Measurements from ENCODE around the gene RASL11B. TPM values are rescaled to one million over a fixed set of nuclear protein-coding genes. Genes with fewer than 3 reads are reported as not detected.

RASL11B gene
- total and polyA plus RNA-seq, 10 of the 15 experiments (the other 5 are each of a cell fraction or from before 2014, with no cell fraction given), result 0.06 to 0.45 (median 0.08) TPM; not detected in 5

GRCh38 chr4:52837716-52838558, 24.2 kb upstream of the RASL11B start:
- WGBS (ENCODE audit: insufficient coverage, insufficient replicate concordance, low lambda C conversion rate, missing lambda C conversion rate), result 50% methylated on average over 7 of the region's 7 CpGs
- H3K4me2 ChIP-seq (ENCODE audit: control insufficient read depth, insufficient read depth), result no peak overlapping the region
- H3K36me3 ChIP-seq (ENCODE audit: control insufficient read depth in 2 of 2, insufficient read depth in 2 of 2, low read length in 1 of 2), result no peaks in the 10 kb centered on the region
- TF ChIP-seq ETV6 (conservative IDR thresholded peaks at IDR 0.05 in 1 of 2, IDR thresholded peaks at IDR 0.05 in 1 of 2; ENCODE audit: borderline replicate concordance in 1 of 2, low read depth in 1 of 2) (no peak), SMC3 (IDR thresholded peaks at IDR 0.05; ENCODE audit: borderline replicate concordance, low read length) (no peak), RELA (IDR thresholded peaks at IDR 0.05; ENCODE audit: borderline replicate concordance, partially characterized antibody) (no peak), KDM1A (IDR thresholded peaks at IDR 0.05; ENCODE audit: borderline replicate concordance) (no peak), NKRF (conservative IDR thresholded peaks at IDR 0.05) (no peak), CREB1 (IDR thresholded peaks at IDR 0.05; ENCODE audit: low read depth) (no peak), EGR1 (IDR thresholded peaks at IDR 0.05; ENCODE audit: borderline replicate concordance in 1 of 2, low read depth in 2 of 2, low read length in 2 of 2) (no peak), SIX5 (IDR thresholded peaks at IDR 0.05; ENCODE audit: low read depth, low read length, severe bottlenecking) (no peak), POLR2A (IDR thresholded peaks at IDR 0.05; ENCODE audit: low read depth, low read length) (no peak), TCF12 (IDR thresholded peaks at IDR 0.05; ENCODE audit: low read depth, low read length) (no peak)
- TF ChIP-seq, protein P1, sequence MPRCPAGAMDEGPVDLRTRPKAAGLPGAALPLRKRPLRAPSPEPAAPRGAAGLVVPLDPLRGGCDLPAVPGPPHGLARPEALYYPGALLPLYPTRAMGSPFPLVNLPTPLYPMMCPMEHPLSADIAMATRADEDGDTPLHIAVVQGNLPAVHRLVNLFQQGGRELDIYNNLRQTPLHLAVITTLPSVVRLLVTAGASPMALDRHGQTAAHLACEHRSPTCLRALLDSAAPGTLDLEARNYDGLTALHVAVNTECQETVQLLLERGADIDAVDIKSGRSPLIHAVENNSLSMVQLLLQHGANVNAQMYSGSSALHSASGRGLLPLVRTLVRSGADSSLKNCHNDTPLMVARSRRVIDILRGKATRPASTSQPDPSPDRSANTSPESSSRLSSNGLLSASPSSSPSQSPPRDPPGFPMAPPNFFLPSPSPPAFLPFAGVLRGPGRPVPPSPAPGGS (IDR thresholded peaks at IDR 0.05; ENCODE audit: borderline replicate concordance, insufficient read depth, low read depth, low read length, poor library complexity, severe bottlenecking), result no peak
- TF ChIP-seq, protein P2, sequence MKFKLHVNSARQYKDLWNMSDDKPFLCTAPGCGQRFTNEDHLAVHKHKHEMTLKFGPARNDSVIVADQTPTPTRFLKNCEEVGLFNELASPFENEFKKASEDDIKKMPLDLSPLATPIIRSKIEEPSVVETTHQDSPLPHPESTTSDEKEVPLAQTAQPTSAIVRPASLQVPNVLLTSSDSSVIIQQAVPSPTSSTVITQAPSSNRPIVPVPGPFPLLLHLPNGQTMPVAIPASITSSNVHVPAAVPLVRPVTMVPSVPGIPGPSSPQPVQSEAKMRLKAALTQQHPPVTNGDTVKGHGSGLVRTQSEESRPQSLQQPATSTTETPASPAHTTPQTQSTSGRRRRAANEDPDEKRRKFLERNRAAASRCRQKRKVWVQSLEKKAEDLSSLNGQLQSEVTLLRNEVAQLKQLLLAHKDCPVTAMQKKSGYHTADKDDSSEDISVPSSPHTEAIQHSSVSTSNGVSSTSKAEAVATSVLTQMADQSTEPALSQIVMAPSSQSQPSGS (IDR thresholded peaks at IDR 0.05; ENCODE audit: low read length), result no peak
- TF ChIP-seq, protein P3, sequence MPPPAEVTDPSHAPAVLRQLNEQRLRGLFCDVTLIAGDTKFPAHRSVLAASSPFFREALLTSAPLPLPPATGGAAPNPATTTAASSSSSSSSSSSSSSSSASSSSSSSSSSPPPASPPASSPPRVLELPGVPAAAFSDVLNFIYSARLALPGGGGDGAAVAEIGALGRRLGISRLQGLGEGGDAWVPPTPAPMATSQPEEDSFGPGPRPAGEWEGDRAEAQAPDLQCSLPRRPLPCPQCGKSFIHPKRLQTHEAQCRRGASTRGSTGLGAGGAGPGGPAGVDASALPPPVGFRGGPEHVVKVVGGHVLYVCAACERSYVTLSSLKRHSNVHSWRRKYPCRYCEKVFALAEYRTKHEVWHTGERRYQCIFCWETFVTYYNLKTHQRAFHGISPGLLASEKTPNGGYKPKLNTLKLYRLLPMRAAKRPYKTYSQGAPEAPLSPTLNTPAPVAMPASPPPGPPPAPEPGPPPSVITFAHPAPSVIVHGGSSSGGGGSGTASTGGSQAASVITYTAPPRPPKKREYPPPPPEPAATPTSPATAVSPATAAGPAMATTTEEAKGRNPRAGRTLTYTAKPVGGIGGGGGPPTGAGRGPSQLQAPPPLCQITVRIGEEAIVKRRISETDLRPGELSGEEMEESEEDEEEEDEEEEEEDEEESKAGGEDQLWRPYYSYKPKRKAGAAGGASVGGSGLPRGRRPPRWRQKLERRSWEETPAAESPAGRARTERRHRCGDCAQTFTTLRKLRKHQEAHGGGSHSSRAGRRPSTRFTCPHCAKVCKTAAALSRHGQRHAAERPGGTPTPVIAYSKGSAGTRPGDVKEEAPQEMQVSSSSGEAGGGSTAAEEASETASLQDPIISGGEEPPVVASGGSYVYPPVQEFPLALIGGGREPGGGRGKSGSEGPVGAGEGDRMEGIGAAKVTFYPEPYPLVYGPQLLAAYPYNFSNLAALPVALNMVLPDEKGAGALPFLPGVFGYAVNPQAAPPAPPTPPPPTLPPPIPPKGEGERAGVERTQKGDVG (CRISPR knock-in tag; IDR thresholded peaks at IDR 0.05), result no peak

More at GRCh38 chr4:52837716-52838558, 24.2 kb upstream of the RASL11B start:
- in situ Hi-C loops (cut with MboI), result no loop called here
- Histone ChIP-seq H3K4me1 (ENCODE audit: control insufficient read depth, insufficient read depth, low read length) (no peaks in the 10 kb centered on the region), H3K27ac (ENCODE audit: control insufficient read depth, insufficient read depth) (no peak overlapping the region), H3K27me3 (replicated peaks in 1 of 2; ENCODE audit: control insufficient read depth in 2 of 2, insufficient read depth in 2 of 2, low read length in 1 of 2) (no peaks in the 10 kb centered on the region), H3K9ac (ENCODE audit: control insufficient read depth, insufficient read depth, low read length) (no peak overlapping the region), H4K20me1 (ENCODE audit: control insufficient read depth, insufficient read depth) (no peaks in the 10 kb centered on the region), H3K9me3 (replicated peaks; ENCODE audit: control insufficient read depth, insufficient read depth, low read length) (no peaks in the 10 kb centered on the region), H3K4me3 (no peak overlapping the region), H2AFZ (ENCODE audit: control insufficient read depth, low read depth, low read length) (no peak overlapping the region), H3K79me2 (ENCODE audit: control insufficient read depth, insufficient read depth, low read length) (no peaks in the 10 kb centered on the region)
- no peak for ATAC-seq
- intact Hi-C loops (cut with micrococcal nuclease; ENCODE audit: unreplicated experiment), result no loop called here
- ChIA-PET CTCF (no interaction called here), POLR2A (interaction anchor here (0.6 kb wide), 1 partner anchor 53 kb away, joined by 4 read pairs; no protein-coding TSS in a partner anchor), SMC1A (ENCODE audit: uncharacterized antibody, unreplicated experiment) (no interaction called here), RAD21 (ENCODE audit: unreplicated experiment) (no interaction called here)
- no TSS peak for BruUV-seq (replicated peaks)
- FAIRE-seq, result no peak
- DNase-seq (ENCODE audit: low read depth, low spot score), result no peak
